HG03354 (cell line): ENCODE results near the gene GMPPA.

ENCODE experiments used
- ATAC-seq: cut with Tn5 transposase; IDR thresholded peaks from one replicate; pipeline ENCODE4 v1.9.1; 2021; ENCODE audit warnings: mild to moderate bottlenecking; ENCODE audit not compliant: unreplicated experiment, poor library complexity, severe bottlenecking

GMPPA gene

DNA sequence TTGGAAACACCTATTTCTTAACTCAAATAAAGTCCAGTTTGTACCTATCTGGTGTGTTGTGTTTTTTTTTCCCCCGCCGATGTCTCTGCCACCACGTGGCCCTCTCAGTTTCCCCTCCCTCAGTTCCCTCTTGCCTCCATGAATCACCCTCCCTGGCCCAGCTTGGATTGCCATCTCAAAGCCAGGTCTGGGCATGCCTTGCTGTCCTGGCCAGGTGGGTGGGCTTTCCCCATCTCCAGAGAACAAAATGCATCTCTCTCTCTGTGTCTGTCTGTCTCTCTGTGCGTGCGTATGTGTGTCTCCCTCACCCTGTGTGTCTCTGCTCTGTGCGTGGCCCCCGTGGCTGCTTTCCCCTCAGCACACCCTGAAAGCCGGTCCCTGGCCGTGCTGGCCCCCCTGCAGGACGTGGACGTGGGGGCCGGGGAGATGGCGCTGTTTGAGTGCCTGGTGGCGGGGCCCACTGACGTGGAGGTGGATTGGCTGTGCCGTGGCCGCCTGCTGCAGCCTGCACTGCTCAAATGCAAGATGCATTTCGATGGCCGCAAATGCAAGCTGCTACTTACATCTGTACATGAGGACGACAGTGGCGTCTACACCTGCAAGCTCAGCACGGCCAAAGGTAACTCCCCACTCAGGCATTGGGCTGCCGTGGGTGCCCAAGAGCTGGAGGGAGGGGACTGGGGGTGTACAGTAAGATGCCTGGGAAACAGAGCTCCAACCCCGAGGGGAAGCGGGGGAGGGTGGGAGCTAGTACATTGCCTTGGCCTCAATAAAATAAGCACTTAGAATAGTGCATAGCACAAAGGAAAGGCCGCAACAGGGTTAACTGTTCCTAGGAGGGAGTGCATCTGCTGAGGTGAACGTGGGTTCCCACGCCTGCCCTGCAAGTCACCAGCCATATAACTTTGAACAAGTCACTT lies 31.6 kb upstream of the GMPPA start:
- ATAC-seq = no peak

DNA sequence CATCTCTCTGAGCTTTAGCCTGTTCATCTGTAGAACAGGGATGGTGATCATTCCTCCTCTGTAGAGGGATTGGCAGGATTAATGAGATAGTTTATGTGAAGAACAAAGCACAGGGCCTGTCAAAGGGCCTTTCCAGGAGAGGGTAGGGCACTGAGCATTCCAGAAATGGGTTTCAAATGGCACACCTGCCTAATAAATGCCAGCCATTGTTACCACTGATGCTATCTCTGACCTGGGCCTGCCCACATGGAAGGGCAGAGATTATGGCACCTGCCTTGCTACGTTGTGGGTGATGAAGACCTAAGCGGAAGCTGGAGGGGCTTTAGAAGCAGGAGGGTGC lies 31.0 kb upstream of the GMPPA start:
- no peak for ATAC-seq

DNA sequence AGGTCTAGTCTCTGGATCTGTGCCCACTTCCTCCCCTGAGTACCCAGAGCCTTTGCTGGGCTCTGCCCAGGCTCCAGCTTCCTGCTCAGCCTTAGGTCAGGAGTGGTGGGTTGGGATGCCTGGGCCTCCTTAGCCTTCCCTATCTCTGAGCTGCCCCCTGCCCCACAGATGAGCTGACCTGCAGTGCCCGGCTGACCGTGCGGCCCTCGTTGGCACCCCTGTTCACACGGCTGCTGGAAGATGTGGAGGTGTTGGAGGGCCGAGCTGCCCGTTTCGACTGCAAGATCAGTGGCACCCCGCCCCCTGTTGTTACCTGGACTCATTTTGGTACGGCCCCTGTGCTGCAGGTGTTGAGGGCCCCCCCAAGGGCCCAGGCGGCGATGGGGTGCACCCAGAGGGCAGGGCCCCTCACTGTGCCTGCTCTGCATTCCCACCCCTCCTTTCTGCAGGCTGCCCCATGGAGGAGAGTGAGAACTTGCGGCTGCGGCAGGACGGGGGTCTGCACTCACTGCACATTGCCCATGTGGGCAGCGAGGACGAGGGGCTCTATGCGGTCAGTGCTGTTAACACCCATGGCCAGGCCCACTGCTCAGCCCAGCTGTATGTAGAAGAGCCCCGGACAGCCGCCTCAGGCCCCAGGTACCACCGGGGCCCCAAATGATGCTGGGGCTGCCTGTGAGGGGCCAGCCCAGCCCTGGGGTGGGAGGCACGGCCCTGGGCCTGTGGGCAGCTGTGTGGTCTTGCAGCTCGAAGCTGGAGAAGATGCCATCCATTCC lies 30.1 kb upstream of the GMPPA start:
- no peak for ATAC-seq

DNA sequence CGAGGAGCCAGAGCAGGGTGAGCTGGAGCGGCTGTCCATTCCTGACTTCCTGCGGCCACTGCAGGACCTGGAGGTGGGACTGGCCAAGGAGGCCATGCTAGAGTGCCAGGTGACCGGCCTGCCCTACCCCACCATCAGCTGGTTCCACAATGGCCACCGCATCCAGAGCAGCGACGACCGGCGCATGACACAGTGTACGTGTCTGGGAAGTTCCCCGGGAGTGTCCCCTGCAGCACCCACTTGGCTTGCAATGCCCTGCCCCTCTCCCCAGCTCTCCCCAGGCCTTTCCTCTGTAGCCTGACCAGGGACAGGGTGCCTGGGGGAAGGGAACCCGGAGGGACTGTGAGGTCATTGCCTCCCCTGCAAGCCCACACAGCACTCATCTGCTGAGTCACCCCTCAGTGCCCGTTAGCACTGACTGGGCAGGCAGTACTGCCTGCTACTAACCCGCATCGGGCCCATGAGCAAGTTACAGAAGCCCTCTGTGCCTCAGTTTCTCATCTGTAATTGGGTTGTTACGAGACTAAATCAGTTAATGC lies 29.4 kb upstream of the GMPPA start:
- no peak for ATAC-seq

DNA sequence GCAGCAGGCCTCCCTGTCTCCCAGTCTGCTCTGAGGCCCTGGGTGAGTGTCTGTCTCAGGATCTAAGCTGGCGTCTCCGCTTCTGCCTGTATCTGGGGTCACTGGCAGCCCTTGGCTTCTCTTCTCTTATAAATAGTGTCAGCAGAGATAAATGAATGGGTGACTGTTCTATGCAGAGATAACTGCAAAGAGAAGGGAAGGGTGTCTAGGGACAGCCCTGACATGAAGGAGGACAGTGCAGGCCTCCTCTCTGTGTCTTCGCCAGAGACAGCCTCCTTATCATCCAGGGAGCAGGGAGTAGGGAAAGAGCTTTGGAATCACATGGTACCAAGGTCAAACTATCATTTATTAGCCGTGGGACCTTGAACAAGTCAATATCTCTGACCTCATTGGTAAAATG lies 28.3 kb upstream of the GMPPA start:
- no peak for ATAC-seq

GRCh38 chr2:219471476-219472371 lies 27.0 kb upstream of the GMPPA start:
- ATAC-seq = no peak

DNA sequence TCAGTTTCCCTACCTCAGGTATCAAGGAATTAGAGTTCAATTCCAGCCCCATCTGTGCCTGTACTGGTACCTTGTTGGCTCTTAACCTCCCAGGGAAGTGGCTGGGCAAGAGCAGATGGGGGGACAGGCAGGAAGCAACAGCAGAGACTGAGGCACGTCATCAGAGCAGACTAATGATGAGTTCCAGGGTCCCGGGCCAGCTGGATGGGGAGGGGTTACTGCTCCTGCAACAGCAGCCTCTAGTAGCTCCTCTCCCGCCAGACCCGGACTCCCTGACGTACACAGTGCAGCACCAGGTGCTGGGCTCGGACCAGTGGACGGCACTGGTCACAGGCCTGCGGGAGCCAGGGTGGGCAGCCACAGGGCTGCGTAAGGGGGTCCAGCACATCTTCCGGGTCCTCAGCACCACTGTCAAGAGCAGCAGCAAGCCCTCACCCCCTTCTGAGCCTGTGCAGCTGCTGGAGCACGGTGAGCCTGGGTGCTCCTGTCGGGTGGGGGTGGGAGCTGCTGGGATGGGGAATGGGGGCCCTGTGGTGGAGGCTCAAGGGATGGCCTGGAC lies 26.0 kb upstream of the GMPPA start:
- no peak for ATAC-seq

- no peak for ATAC-seq
These were observed 25.2 kb upstream of the GMPPA start for GRCh38 chr2:219473511-219473910.

GRCh38 chr2:219474285-219475060 lies 24.2 kb upstream of the GMPPA start:
- ATAC-seq = no peak

DNA sequence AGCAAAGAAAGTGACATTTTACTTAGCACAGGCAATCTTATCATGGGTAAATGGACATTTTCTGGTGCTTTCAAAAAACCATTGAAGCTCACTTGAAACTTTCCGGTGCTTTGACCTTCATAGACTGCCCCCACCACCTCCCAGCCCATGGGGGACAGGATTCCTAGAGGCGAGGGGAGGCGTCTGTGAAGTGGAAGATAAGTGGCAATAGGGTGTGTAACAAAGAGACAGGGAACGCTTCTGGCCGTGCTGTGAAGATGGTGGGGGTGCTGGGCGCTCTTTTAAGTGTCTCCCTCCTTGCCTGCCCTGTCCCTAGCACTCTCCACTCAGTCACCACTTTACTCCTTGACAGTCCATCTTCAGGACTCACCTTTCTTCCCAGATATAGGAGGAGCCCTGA lies 23.4 kb upstream of the GMPPA start:
- no peak for ATAC-seq

GRCh38 chr2:219475697-219476651 lies 22.7 kb upstream of the GMPPA start:
- no peak for ATAC-seq

- no peak for ATAC-seq
These were observed 22.0 kb upstream of the GMPPA start for GRCh38 chr2:219476652-219477151.

DNA sequence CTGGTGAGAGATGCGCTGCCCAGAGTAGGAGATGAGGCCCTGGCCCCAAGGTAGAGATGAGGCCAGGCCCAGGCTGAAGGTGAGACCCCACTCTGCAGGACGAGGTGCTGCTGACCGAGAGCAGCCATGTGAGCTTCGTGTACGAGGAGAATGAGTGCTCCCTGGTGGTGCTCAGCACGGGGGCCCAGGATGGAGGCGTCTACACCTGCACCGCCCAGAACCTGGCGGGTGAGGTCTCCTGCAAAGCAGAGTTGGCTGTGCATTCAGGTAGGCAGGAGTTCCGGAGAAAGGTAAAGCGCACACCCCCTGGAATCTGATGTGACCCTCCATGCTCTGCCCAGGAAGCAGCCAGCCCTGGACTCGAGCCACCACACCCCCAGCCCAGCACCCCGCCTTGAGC lies 21.5 kb upstream of the GMPPA start:
- ATAC-seq = no peak

GRCh38 chr2:219477815-219478214 lies 20.9 kb upstream of the GMPPA start:
- no peak for ATAC-seq

GRCh38 chr2:219478916-219479315 lies 19.8 kb upstream of the GMPPA start:
- ATAC-seq = no peak

DNA sequence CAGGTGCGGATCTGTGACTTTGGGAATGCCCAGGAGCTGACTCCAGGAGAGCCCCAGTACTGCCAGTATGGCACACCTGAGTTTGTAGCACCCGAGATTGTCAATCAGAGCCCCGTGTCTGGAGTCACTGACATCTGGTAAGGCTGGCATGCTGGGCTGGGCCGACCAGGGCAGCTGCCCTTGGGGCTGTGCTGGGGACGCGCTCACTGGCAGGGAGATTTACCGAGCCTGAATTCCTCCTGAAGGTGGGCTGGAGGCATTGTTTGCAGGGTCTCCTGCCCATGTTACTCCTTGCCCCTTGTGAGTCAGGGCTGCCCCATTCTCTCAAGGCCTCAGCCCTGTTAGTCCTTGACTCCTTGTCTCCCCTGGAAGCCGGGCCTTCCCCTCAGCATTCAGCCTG lies 18.7 kb upstream of the GMPPA start:
- no peak for ATAC-seq

DNA sequence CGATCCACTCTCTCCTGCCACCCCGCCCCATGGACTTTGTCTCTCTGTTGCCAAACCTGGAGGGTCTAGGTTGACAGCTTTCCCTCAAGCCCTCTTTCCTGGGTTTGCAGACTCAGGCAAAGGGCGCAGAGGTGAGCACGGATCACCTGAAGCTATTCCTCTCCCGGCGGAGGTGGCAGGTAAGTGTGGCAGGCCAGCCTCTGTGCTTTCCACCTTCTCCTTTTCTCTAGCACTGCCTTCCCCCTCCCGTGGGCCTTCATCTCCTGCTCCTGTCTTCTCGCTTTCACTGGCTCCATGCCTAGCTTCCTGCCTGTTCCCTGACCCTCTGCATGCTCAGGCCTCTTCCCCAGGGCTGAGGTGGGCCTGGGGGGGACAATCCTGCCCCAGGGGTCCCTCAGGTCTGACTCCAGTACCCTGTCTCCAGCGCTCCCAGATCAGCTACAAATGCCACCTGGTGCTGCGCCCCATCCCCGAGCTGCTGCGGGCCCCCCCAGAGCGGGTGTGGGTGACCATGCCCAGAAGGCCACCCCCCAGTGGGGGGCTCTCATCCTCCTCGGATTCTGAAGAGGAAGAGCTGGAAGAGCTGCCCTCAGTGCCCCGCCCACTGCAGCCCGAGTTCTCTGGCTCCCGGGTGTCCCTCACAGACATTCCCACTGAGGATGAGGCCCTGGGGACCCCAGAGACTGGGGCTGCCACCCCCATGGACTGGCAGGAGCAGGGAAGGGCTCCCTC lies 15.9 kb upstream of the GMPPA start:
- ATAC-seq = no peak
